NOMO-1 treated with DMSO at 0.1 percent for 48 hours (cell line): Measurements from ENCODE around the gene SNRNP35.
"Not testable (repeated sequence)": the region's sequence is repeated elsewhere in the genome, so short reads cannot be mapped to it uniquely, and the experiment has no call there.

Experiments used
- DNase-seq: peaks from one replicate; lab custom pipeline; 2025; ENCODE audit not compliant: unreplicated experiment; lab: John Stamatoyannopoulos, UW

The SNRNP35 gene

DNA sequence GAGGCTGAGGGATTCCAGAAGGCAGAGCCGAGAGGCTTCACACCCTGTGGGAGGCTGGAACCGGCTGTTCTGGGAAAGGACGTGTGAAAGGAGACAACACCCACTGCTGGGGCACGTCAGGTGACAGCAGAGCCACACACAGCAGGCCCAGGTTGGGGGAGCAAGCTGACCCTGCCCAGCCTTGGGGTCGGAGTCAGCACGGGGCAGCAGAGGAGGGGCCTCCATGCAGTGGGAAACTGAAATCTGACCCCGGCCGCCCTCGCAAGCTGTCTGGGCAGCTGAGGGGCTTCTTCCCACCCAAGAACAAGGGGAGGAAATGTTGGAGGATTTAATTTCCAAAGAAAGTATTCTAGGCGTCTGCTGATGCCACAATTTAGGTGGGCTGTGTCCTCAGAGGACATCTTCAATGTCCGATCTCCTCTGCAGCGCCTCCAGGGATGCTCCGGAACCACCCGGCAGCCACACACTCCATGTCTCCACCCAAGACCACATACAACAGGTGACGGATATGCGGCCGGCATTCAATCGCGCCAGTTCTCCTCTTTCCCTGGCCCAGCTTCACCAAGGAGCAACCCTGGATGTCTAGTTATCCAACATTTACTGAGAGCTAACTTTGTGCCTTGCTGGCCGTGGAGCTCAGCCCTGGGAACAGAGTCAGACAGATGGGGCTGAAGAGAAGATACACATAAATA lies 30.7 kb downstream of the SNRNP35 start:
- no peak for DNase-seq

- no peak for DNase-seq
Observed at GRCh38 chr12:123489580-123489979, 31.6 kb downstream of the SNRNP35 start.

- no peak for DNase-seq
Observed at GRCh38 chr12:123490089-123490488, 32.1 kb downstream of the SNRNP35 start.

DNA sequence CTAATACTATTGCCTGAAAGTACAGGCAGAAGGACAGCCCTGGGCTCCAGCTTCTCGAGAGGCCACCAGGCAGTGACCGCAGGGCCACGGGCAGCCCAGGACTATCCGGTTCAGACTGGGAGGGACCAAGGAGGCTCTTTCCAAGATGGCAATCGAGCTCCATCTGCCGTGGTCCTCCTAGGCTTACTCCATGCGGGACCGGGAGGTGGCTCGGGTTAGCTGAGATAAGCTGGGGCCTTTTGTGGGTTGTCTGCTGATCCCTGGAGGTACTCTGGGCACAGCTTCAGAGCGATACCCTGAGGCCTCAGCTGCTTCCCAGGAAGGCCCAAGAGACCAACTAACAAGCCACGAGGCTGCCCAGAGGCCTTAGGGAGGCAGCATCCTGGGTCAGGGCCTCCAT lies 33.1 kb downstream of the SNRNP35 start:
- DNase-seq = no peak

- DNase-seq = no peak
Observed at GRCh38 chr12:123491481-123491880, 33.5 kb downstream of the SNRNP35 start.

DNA sequence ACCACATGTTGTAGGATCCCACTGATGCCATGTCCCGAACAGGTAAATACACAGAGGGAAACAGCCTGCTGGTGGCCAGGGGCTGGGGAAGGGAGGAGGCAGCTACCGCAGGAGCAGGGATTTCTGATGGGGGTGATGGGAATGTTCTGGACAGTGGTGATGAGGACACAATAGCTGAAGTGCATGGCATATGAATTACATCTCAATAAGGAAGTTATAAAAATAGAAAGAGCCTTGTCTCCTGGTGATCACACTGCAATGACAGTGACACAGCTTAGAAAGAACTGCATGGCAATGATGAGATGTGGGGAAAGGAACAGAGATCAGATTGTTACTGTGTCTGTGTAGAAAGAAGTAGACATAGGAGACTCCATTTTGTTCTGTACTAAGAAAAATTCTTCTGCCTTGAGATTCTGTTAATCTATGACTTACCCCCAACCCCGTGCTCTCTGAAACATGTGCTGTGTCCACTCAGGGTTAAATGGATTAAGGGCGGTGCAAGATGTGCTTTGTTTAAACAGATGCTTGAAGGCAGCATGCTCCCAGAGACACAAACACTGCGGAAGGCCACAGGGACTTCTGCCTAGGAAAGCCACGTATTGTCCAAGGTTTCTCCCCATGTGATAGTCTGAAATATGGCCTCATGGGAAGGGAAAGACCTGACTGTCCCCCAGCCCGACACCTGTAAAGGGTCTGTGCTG lies 34.5 kb downstream of the SNRNP35 start:
- peak; percentile 73 for DNase-seq

- no peak for DNase-seq
Observed at GRCh38 chr12:123494124-123494851, 36.3 kb downstream of the SNRNP35 start.

DNA sequence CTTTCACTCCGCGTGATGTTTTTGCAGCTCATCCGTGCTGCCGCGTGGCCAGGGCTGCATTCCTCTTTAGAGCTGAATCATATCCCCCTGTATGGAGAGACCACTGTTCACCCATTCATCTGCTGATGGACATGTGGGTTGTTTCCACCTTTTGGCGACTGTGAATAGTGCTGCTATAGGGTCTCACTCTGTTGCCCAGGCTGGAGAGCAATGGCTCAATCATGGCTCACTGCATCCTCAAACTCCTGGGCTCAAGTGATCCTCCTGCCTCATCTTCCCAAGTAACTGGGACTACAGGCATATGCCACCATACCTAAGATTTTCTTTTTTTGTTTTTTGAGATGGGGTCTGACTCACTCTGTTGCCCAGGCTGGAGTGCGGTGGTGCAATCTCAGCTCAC lies 39.1 kb downstream of the SNRNP35 start:
- DNase-seq = no peak

DNA sequence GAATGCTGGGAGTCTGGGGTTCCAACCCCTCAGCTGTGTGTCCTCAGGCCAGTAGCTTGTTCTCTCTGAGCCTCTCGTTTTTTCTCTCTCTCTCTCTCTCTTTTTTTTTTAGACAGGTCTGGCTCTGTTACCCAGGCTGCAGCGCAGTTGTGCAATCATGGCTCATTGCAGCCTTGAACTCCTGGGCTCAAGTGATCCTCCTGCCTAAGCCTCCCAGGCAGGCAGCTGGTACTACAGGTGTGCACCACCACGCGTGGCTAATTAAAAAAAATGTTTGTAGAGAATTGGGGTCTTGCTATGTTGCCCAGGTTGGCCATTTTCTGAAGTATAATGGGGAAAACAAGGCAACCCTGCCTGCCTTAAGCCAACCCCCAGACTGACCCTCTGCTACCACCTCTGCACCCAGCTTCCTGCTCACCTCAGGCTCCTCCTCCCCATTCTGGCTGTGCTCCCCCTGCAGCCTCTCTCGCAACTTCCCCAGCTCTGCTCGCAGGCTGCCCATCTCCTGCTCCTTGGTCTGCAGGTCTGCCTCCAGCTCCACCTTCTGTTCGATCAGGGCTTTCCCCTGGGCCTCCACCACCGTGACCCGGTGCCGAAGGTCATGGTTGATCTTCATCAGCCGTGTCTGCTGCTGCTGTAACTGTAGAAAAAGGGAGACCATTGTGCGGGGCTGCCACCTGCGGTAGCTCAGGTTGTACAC lies 40.3 kb downstream of the SNRNP35 start:
- peak; percentile 5 for DNase-seq

GRCh38 chr12:123499332-123499731 lies 41.4 kb downstream of the SNRNP35 start:
- no peak for DNase-seq

GRCh38 chr12:123502163-123502704 lies 44.3 kb downstream of the SNRNP35 start:
- no peak for DNase-seq

DNA sequence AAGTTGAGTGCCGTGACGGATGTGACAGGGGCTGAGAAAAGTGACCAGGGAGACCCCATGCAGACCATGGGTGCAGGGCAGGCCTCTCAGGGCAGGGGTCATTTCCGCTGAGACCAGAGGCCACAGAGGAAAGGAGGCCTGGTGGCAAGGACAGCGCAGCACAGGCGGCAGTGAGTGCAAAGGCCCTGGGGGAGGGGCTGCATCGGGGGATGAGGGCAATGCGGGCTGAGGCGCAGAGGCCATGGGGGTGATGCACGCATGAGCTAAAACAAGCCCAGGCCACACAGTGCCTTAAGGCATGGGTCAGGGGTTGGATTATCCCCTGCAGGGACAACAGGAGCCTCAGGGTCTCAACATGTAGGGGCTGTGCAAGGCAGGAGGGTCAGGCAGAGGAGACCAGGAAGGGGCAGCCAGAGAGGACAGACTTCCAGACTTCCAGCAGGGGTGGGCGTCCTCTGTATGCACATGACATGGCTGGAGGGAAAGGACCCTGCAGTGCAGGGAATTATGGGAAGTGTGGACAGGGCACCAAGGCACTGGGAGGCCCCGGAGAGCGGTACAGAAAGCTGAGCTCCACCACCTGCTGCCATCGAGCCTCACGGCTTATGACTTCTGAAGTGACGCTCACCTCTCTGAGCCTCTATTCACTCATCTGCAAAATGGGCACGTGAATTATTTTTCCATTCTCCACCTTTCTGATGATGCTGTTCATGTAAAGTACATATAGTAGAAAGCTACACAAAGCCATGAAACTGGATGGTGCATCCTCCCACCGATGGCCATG lies 48.3 kb downstream of the SNRNP35 start:
- no peak for DNase-seq

- no peak for DNase-seq
Observed at GRCh38 chr12:123506843-123507236, 48.9 kb downstream of the SNRNP35 start.

DNA sequence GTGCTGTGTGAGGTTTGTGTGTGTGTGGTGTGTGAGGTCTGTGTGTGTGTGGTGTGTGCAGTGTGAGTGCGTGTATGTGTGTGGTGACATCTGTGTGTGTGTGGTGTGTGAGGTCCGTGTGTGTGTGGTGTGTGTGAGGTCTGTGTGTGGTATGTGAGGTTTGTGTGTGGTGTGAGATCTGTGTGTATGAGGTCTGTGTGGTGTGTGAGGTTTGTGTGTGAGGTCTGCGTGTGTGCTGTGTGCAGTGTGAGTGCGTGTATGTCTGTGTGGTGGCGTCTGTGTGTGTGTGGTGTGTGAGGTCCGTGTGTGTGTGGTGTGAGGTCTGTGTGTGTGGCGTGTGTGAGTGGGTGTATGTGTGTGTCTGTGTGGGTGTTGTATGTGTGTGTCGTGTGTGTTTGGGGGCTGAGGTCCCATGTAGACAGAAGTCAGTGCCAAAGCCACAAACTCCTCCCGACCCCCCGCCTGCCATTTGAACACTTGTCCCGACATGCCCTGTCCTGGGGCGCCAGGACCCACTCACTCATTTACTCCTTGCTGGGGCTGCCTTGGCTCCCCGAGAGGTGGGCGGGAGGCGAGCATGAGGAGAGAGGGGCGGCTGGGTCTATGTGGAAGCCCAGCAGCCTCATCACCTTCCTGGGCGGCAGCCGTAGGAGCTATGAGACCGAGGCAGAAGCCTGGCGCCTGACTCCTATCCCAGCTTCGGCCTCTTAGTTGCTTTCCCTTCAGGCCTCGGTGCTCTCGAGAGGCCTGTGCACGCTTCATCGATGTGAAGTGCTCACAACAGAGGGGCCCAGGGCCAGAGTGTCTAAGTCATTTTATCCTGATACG lies 55.1 kb downstream of the SNRNP35 start:
- DNase-seq = no peak

GRCh38 chr12:123513805-123514204 lies 55.9 kb downstream of the SNRNP35 start:
- no peak for DNase-seq

DNA sequence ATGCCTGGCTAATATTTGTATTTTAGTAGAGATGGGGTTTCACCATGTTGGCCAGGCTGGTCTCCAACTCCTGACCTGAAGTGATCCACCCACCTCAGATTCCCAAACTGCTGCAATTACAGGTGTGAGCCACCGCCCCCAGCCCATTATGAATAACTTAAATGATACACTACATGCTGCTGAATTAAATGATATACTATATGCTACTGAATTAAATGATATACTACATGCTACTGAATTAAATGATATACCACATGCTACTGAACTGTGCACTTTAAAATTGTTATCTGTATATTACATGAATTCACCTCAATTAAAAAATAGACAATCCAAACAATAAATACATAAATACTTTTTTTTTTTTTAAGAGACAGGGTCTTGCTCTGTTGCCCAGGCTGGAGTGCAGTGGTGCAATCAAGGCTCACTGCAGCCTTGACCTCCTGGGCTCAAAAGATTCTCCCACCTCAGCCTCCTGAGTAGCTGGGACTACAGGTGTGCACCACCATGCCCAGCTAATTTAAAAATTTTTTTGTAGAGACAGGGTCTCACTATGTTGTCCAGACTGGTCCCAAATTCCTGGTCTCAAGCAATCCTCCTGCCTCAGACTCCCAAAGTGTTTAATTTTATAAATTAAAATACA lies 56.8 kb downstream of the SNRNP35 start:
- DNase-seq = not testable (repeated sequence)

- no peak for DNase-seq
Observed at GRCh38 chr12:123516216-123516780, 58.4 kb downstream of the SNRNP35 start.
